Ovary (tissue), 9 donors: ENCODE data around the gene CASTOR1. TPM values are rescaled to one million over a fixed set of nuclear protein-coding genes. Genes with fewer than 3 reads are reported as not detected.
A peak's percentile ranks its signal among the peaks of the same experiment; 100 is the strongest.

Source experiments
- DNase-seq, 5 donors: peaks; one replicate each; pipeline ENCODE4 v3.0.0-alpha.2; 2019 to 2020
- H3K27ac ChIP-seq, 2 donors: fragments of 200-600 bp; one replicate each; pipeline versions ENCODE4 v1.5.1 to v1.8.0; 2019 to 2022
- H3K27me3 ChIP-seq: fragments of 200-600 bp; one replicate; pipeline ENCODE4 v1.8.0; 2022
- H3K36me3 ChIP-seq: fragments of 200-600 bp; sonication (generic); one replicate; pipeline ENCODE4 v1.5.1; 2019
- H3K4me1 ChIP-seq: one replicate; pipeline ENCODE4 v1.8.1; 2013; ENCODE audit warnings: mild to moderate bottlenecking, moderate library complexity; ENCODE audit not compliant: insufficient read depth
- H3K4me3 ChIP-seq: fragments of 200-600 bp; sonication (generic); one replicate; pipeline ENCODE4 v1.5.1; 2017
- H3K9me3 ChIP-seq, 2 donors: fragments of 200-600 bp in 1 of 2; sonication (generic) in 1 of 2; one replicate each; pipeline versions ENCODE4 v1.5.1 to v1.8.1; 2013 to 2019; ENCODE audit warnings: mild to moderate bottlenecking in 1 of 2, moderate library complexity in 1 of 2
- CTCF ChIP-seq, 3 donors: fragments of 450-650 bp in 2 of 3; fragments of 200-600 bp in 1 of 3; IDR thresholded peaks; one replicate each; pipeline versions ENCODE4 v1.5.1 to v1.8.0; 2016 to 2022; ENCODE audit warnings: antibody characterized with exemption in 3 of 3, mild to moderate bottlenecking in 1 of 3
- EP300 ChIP-seq: sonication (generic); formaldehyde crosslinking; IDR thresholded peaks from one replicate; pipeline ENCODE4 v1.6.1; 2017; ENCODE audit warnings: antibody characterized with exemption
- POLR2A ChIP-seq: fragments of 450-650 bp; IDR thresholded peaks from one replicate; pipeline ENCODE4 v1.6.1; 2017; ENCODE audit warnings: antibody characterized with exemption, mild to moderate bottlenecking, moderate library complexity
- WGBS, 3 donors: extraction: QIAGEN DNeasy Blood & Tissue Kit in 1 of 3; methylation state at CpG; one replicate each; pipeline versions ENCODE4 v1.1.5 to v1.1.7; 2013 to 2017; 5-methylcytosine and 5-hydroxymethylcytosine counted together
- intact Hi-C, 4 donors: fragments of 100-400 bp; cut with DNase I; formaldehyde crosslinking; loops; one replicate each; pipeline versions ENCODE4 v1.11.0 to v1.15.1; 2022 to 2023
- polyA plus RNA-seq, 2 donors: library from polyadenylated mRNA; stranded (reverse); fragments of 200-250 nt in 1 of 2; fragments of 350-450 nt in 1 of 2; fragmentation: Illumina TruSeq in 1 of 2; extraction: RNeasy Lipid Tissue Mini Kit (QIAGEN cat#74804) in 1 of 2; gene quantifications; one replicate each; pipeline ENCODE4 v1.2.3, GENCODE V29; 2013 to 2014
- total RNA-seq, 7 donors: library from RNA; depleted of rRNA in 2 of 7; stranded (reverse); fragments of >200 nt in 2 of 7; fragmentation: NEBNext Ultra II Directional in 3 of 7; extraction: Animal tissue kit (Norgen Biotek cat#: 25700) in 3 of 7; gene quantifications; one replicate each; pipeline versions ENCODE4 v1.1.0 to v1.2.4, GENCODE V29; 2016 to 2023
- donor health status: DM: no; HTN: no; CAD: no; lungs with moderate emphysema.
- donor health status: DM: no; HTN: no; CAD: no.
- donor health status: Bipolar disorder and iron deficiency.
- donor health status: DM: yes; HTN: yes; CAD: no.
- donor health status: DM: no; HTN: no; CAD: no.
- donor health status: DM: yes; HTN: yes; CAD: no.

CASTOR1 gene
- total and polyA plus RNA-seq, 9 donors, result 3.1 to 31.2 (median 20.6) TPM

DNA sequence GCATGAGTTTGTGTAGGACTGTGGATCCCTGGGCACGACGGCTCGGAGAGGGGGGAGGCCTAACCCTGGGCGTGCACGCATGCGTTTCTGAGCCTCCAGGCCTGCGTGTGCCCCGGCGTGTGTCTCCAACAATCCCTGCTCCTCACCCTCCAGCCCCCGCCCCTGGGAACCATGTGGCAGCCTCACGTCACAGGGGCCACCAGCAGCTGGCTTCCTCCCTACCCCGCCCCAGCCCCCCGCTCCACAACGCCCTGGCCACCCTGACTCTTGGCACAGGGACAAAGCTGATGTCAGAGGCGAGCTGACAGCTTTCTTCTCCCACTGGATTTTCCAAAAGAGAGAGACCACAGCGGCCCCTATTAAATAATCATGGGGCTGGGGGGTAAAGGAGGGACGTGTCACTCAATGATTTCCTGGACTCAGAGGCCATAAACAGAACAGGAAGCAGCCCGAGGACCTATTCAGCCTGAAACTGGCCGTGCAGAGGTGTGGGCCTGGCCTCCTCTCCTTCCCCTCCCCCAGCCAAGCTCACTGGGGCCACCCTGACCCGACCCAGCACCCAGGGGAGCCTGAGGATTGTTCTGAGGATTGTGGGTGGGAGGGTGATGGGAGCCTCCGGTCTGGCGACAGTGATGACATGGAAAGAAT is 36.0 kb downstream of the CASTOR1 start:
- no peaks in the 10 kb centered on the region for H3K27me3 ChIP-seq
- TF ChIP-seq EP300, result no peak
- no peak for TF ChIP-seq POLR2A
- TF ChIP-seq CTCF (IDR thresholded peaks at IDR 0.05), result no peak
- DNase-seq, result peak in 2 of 5 donors; percentile 42 to 48
- WGBS, 3 donors, result 57 to 61% (median 57%) methylated on average over 20 to 22 of the region's 22 CpGs
- intact Hi-C loops, result no loop called here
- peaks cover 6% of the 10 kb centered on the region for H3K4me1 ChIP-seq
- no peaks in the 10 kb centered on the region for H3K36me3 ChIP-seq
- no peaks in the 10 kb centered on the region for H3K9me3 ChIP-seq
- no peak overlapping the region for H3K27ac ChIP-seq
- H3K4me3 ChIP-seq, result no peak overlapping the region

DNA sequence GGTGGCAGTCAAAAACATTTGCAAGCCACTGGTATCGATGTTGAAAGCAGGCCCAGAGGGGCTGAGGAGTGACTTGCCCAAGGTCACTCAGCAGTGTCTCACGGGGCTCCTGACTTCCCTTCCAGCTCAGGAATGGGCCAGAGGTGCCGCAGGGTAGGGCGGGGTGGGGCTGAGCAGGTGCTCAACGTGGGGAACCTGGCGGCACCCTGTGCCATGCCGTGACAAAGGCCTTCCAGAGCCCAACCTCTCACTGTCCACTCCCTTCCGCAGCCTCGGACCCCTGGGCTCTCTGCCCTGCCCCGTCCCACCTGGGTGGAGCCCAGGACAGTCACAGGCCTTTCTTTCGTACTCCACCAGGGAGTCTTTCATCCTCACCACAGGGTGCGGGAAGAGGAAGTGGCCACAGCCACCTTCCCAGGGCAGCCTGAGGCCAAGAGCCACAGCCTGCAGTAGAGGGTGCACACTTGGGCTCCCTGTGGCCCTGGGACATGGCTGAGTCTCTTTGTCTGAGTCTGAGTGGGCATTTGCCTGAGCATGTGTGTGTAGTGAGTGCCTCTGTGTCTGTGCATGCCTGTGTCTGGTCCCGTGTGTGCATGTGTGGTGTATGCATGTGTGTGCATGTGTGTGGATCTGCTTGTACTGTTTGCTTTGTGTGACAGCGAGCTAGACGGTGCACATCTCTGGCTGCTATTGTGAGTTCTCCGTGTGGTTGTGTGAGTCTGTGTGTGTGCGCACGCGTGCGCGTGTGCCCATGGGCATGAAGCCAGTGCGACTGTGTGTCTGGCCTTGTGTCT is 36.7 kb downstream of the CASTOR1 start:
- WGBS, 3 donors, result 86 to 92% (median 88%) methylated on average over 22 of the region's 22 CpGs
- no peak for DNase-seq
- Histone ChIP-seq H3K4me3 (no peak overlapping the region), H3K4me1 (peaks cover 6% of the 10 kb centered on the region), H3K9me3 (no peaks in the 10 kb centered on the region), H3K36me3 (no peaks in the 10 kb centered on the region), H3K27me3 (no peaks in the 10 kb centered on the region), H3K27ac (no peak overlapping the region)
- TF ChIP-seq CTCF (IDR thresholded peaks at IDR 0.05) (no peak), EP300 (no peak), POLR2A (no peak)
- intact Hi-C loops, result no loop called here

DNA sequence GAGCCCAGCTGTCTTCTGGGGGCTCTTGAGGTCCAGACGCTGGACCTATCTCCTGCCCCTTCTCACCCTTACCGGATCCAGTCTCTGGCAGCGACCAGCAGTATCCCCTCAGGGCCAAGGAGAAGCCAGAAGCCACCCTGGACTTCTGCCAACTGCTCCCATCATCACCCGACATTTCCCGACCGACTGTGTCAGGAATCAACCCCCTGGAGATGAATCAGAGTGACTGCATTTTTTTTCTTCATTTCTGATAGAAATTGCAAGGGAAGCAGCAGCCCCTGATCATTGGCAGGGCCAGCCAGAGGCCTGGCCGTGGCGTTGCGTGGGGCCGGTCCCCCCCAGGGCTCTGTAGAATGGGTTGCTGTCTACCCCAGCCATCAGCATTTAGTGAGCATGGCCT is 37.6 kb downstream of the CASTOR1 start:
- TF ChIP-seq EP300, result no peak
- TF ChIP-seq CTCF (IDR thresholded peaks at IDR 0.05), result no peak
- no peak for TF ChIP-seq POLR2A
- H3K27ac ChIP-seq, result no peak overlapping the region
- H3K4me1 ChIP-seq, result peaks cover 6% of the 10 kb centered on the region
- no peak for DNase-seq
- no peak overlapping the region for H3K4me3 ChIP-seq
- H3K9me3 ChIP-seq, result no peaks in the 10 kb centered on the region
- H3K27me3 ChIP-seq, result no peaks in the 10 kb centered on the region
- no peaks in the 10 kb centered on the region for H3K36me3 ChIP-seq
- intact Hi-C loops, result no loop called here
- 53 to 63% (median 57%) methylated on average over 10 of the region's 10 CpGs for WGBS, 3 donors

GRCh38 chr22:30250661-30251267 is 38.5 kb downstream of the CASTOR1 start:
- intact Hi-C loops, result no loop called here
- Histone ChIP-seq H3K27me3 (no peaks in the 10 kb centered on the region), H3K4me1 (peaks cover 5% of the 10 kb centered on the region), H3K27ac (no peak overlapping the region), H3K4me3 (no peak overlapping the region), H3K36me3 (no peaks in the 10 kb centered on the region), H3K9me3 (no peaks in the 10 kb centered on the region)
- no peak for DNase-seq
- WGBS, 3 donors, result 68 to 87% (median 69%) methylated on average over 4 to 12 of the region's 12 CpGs
- no peak for TF ChIP-seq CTCF (IDR thresholded peaks at IDR 0.05)
- TF ChIP-seq POLR2A, result no peak
- no peak for TF ChIP-seq EP300
